Measurements from ENCODE around the gene CENPS. TPM values are rescaled to one million over a fixed set of nuclear protein-coding genes. Genes with fewer than 3 reads are reported as not detected.

CENPS gene
- 7.5 and 13.2 TPM in 2 replicates for total RNA-seq

DNA sequence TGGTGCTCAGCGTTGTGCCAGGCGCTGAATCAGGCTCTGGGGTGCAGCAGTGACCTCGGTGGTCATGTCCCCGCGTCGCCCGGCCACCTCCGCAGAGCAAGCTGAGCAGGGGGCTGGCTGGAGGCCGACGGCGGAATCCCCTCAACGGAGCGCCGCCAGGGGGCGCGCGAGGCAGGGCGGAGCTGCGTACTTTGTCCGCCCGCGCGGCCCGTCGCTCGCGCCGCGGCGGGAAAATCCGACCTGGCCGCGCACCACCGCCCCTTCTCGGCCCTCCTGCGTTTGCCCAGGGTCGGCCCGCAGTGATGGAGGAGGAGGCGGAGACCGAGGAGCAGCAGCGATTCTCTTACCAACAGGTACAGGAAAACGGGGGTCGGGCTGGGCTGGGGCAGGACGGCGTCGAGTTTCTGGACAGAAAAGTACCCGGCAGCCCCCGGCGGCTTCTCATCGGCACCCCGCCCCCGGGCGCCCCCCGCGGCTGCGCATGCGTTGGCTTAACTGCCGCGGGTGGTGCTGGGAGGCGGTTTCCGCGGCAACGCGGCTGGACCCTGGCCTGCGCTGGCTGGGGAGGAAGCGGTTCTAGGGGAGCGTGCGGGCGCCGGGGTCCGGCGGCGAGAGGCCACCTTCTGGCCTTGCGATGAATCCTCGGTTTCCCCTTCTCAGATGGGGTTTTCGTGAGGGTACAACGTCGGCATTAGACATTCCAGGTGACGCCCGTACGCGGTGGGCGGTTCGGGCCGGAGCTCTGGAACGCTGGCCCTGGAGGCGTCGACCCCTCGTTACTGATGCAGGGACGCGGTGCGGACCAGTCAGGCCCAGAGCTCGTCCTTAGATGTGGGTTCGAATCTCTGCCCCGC, at the start of gene CENPS:
TSS of gene CENPS (plus strand) at position 218 of the 854 bp plus-strand sequence. CDS start at position 303, 85 bp downstream.

DNA sequence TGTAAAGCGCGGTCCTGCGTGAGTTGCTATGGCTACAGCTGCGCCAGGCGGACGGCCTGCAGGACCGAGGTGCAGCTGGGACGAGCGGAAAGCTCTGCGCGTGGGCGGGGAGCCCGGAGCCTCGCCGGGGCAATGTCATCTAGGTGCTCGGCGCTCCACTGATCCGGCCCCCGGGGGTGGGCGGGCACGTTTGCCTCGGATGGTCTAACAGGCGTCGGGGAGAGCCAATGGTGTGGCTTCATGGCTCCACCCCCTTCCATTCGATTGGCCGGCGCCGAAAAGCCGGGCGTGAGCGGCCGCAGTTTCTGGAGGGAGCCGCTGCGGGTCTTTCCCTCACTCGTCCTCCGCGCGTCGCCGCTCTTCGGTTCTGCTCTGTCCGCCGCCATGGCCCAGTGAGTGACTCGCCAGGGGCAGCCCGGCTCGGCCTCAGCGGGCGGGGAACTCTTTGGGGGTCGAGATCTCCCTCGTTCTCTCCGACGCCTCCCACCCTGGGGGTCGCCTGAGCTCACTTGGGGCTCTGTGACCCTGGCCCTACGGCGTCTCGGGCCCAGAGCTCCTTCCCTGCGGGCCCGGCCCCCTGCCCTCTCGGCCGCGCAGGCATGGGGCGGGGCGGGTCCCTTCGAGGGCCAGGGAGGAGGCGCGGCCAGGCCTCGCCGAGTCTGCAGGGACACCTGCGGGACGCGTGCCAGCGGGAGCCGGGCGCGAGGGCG, 31.3 kb upstream of the CENPS start, which contains the start of gene PGD:
TSS of gene PGD (plus strand) at position 331 of the 710 bp plus-strand sequence. CDS start at position 385, 54 bp downstream.

DNA sequence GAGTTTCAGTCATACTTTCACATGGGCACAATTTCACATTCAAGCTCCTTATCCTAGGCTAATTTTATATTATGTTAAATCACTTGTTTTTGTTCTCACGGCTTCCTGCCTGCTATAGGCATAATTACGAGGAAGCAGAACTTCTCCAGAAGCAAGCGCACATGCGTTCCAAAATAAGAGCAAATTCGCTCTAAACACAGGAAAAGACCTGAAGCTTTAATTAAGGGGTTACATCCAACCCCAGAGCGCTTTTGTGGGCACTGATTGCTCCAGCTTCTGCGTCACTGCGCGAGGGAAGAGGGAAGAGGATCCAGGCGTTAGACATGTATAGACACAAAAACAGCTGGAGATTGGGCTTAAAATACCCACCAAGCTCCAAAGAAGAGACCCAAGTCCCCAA, 19.5 kb downstream of the CENPS start, which contains the start of gene CORT:
TSS of gene CORT (plus strand) at position 281 of the 400 bp plus-strand sequence. CDS start 193 bp downstream, outside the sequence.

DNA sequence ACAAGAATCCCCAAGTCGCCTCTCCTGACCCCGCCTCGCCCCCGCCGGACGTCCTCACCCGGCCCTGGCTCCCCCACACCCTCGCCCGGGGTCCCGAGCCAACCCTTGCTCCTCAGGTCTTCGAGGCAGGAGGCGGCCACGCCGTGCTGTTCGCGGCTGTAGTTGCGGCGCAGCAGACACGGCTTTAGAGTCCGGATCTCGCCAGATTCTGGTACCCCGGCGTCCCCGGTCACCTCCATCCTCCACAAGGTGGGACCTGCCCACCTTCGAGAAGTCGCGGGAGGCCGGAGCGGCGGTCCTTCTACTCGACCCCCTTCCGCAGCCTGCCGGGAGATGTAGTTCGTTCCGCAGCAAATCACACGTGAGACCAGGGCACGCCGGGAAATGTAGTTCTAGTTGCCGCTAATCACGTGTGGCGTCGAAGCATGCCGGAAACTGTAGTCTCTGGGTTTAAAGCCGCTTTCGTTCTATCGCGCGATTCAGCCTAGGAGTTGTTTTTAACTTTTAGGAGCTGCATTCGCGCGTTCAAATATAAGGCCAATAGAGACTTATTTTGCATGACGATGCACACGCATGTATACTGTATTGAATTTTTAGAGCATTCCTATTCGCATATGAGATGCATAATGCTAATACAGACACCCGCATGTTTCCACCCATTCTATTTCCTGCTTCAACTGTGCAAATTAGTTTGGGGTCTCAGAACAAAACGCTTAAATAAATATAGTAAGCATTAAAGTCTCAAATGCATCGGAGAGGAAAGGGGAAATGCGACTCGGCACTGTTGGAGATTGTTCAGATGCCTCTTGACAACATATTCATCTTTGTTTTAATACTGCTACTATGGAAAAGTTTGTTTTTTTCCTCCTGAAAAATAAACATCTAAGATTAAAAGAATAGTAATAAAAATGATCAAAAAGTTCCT, 42.2 kb downstream of the CENPS start, which contains the start of gene DFFA:
TSS of gene DFFA (minus strand) at position 310 of the 925 bp plus-strand sequence. CDS start at position 239, 71 bp downstream.

DNA sequence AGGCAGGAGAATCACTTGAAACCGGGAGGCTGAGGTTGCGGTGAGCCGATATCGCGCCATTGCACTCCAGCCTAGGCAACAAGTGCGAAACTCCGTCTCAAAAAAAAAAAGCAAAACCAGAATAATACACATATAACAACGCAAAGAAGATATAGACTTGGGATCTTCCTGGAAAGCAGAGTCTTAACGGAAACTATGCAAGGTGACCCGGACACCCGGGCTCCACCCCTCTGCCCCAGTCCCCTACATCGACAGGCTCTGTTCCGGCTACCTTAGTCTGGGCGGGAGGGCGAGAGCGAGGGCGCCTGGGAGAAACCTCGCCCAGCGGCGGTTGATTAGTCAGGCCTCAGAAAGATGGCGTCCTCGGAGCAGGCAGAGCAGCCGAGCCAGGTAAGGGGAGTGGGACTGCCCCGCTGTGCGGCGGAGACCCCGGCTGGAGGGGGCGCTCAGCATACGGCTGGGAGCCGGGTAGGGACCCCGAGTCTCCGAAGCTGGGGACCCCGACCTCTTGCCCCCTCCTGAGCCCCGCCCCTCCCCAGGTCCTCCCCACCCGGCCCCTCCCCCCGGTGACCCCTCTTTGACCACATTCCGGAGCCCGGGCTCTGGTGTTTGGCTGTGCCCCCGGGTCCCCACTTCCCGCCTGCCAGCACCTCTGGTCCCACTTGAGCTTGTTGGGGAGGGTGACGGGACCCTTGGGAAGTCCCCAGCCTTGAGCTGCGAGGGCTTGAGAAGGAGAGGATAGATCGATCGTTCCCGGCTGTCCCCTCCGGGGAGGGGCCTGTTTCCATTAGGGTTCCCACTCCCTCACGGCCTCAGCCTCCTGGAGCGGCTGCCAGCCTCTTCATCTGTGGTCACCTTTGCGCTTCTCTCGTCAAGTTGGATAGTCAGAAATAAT, 44.6 kb downstream of the CENPS start, which contains the start of gene PEX14:
TSS of gene PEX14 (plus strand) at position 338 of the 895 bp plus-strand sequence. CDS start at position 355, 17 bp downstream.

Other genes with a start within 250 kb of the CENPS start
- gene KIF1B, start 219.9 kb upstream of the CENPS start, total RNA-seq, result 24.9 and 35.8 TPM in 2 replicates
- gene PGD, start 31.4 kb upstream of the CENPS start, total RNA-seq, result 121 and 363 TPM in 2 replicates
- gene CORT, start 19.6 kb downstream of the CENPS start, total RNA-seq, result not detected in 2 replicates
- 54.3 and 69.6 TPM in 2 replicates for gene DFFA, start 42.1 kb downstream of the CENPS start, total RNA-seq
- 10.9 and 14.5 TPM in 2 replicates for gene PEX14, start 44.5 kb downstream of the CENPS start, total RNA-seq

Measured in endothelial cell of coronary artery (primary cell).